Adrenal gland (tissue), 12 donors: ENCODE measurements around the gene FADS3. TPM values are rescaled to one million over a fixed set of nuclear protein-coding genes. Genes with fewer than 3 reads are reported as not detected.

Experiments
- DNase-seq, 7 donors: peaks; one replicate each; pipeline ENCODE4 v3.0.0-alpha.2; 2019 to 2020
- H3K27ac ChIP-seq, 5 donors: fragments of 200-600 bp; sonication (generic) in 4 of 5; 1 replicate in 3 of 5; 2 replicates in 2 of 5; pipeline versions ENCODE4 v1.5.1 to v1.8.0; 2016 to 2020; ENCODE audit warnings: mild to moderate bottlenecking in 1 of 5
- H3K27me3 ChIP-seq: fragments of 200-600 bp; 2 replicates; pipeline ENCODE4 v1.8.0; 2021
- H3K36me3 ChIP-seq, 2 donors: fragments of 200-600 bp; replicated peaks in 1 of 2; 1 replicate in 1 of 2; 2 replicates in 1 of 2; pipeline versions ENCODE4 v1.5.1 to v1.8.0; 2018 to 2022
- H3K4me1 ChIP-seq, 2 donors: fragments of 200-600 bp; replicated peaks in 1 of 2; 1 replicate in 1 of 2; 2 replicates in 1 of 2; pipeline versions ENCODE4 v1.5.1 to v1.8.0; 2018 to 2021
- H3K4me3 ChIP-seq, 4 donors: fragments of 200-600 bp; sonication (generic) in 3 of 4; one replicate each; pipeline ENCODE4 v1.5.1; 2016 to 2018
- H3K9me3 ChIP-seq, 3 donors: fragments of 200-600 bp; sonication (generic) in 1 of 3; replicated peaks in 1 of 3; 1 replicate in 2 of 3; 2 replicates in 1 of 3; pipeline versions ENCODE4 v1.5.1 to v1.8.0; 2016 to 2021
- CTCF ChIP-seq, 6 experiments: fragments of 450-650 bp in 4 of 6; fragments of 200-600 bp in 2 of 6; sonication (generic) in 1 of 6; IDR thresholded peaks; 1 replicate in 5 of 6; 2 replicates in 1 of 6; pipeline versions ENCODE4 v1.5.1 to v1.8.0; 2016 to 2021; ENCODE audit warnings: antibody characterized with exemption in 6 of 6, mild to moderate bottlenecking in 2 of 6, moderate library complexity in 1 of 6
- POLR2A ChIP-seq, 2 donors: fragments of 450-650 bp; IDR thresholded peaks; one replicate each; pipeline ENCODE4 v1.6.1; 2017; ENCODE audit warnings: antibody characterized with exemption in 2 of 2, mild to moderate bottlenecking in 2 of 2, moderate library complexity in 1 of 2
- WGBS, 4 donors: extraction: QIAGEN DNeasy Blood & Tissue Kit in 2 of 4; methylation state at CpG; one replicate each; pipeline versions ENCODE4 v1.1.5 to v1.1.7; 2013 to 2017; 5-methylcytosine and 5-hydroxymethylcytosine counted together
- intact Hi-C, 2 donors: fragments of 100-400 bp; cut with DNase I; formaldehyde crosslinking; loops; one replicate each; pipeline versions ENCODE4 v1.14.1 to v1.15.0; 2022 to 2023
- polyA plus RNA-seq, 3 donors: library from polyadenylated mRNA; stranded (reverse); fragments of 200-250 nt in 2 of 3; fragments of 350-450 nt in 1 of 3; fragmentation: Illumina TruSeq in 1 of 3; extraction: RNeasy Lipid Tissue Mini Kit (QIAGEN cat#74804) in 1 of 3; gene quantifications; one replicate each; pipeline ENCODE4 v1.2.3, GENCODE V29; 2013 to 2014
- total RNA-seq, 9 donors: library from RNA; depleted of rRNA in 4 of 9; stranded (reverse); fragments of >200 nt in 4 of 9; fragments of 120-200 nt in 1 of 9; fragmentation: NEBNext Ultra II Directional in 1 of 9; extraction: Animal tissue kit (Norgen Biotek cat#: 25700) in 1 of 9; gene quantifications; one replicate each; pipeline versions ENCODE4 v1.1.0 to v1.2.4, GENCODE V29; 2013 to 2023
- donor health status: healthy with polysubstance abuse.
- donor health status: Bipolar disorder and iron deficiency.
- donor health status: DM: yes; HTN: yes; CAD: no.
- donor health status: DM: no; HTN: no; CAD: no.
- donor health status: DM: no; HTN: no; CAD: no.
- donor health status: DM: yes; HTN: yes; CAD: no.

The FADS3 gene
- total and polyA plus RNA-seq, 12 donors = 22.2 to 175 (median 105) TPM

GRCh38 chr11:61914471-61915171 lies 23.3 kb upstream of the FADS3 start:
- DNase-seq = peak in 2 of 7 donors; percentile 6 to 17
- H3K4me1 ChIP-seq = peaks cover 0 to 36% of the 10 kb centered on the region in 2 donors
- TF ChIP-seq CTCF (IDR thresholded peaks at IDR 0.05) (no peak), POLR2A (IDR thresholded peaks at IDR 0.05) (no peak)
- H3K27me3 ChIP-seq = no peaks in the 10 kb centered on the region
- no peaks in the 10 kb centered on the region for H3K9me3 ChIP-seq
- 91 to 95% (median 92%) methylated on average over 7 of the region's 7 CpGs for WGBS, 4 donors
- H3K4me3 ChIP-seq = no peak overlapping the region
- no peaks in the 10 kb centered on the region for H3K36me3 ChIP-seq
- peak overlapping the region in 1 of 5 donors; percentile 29 for H3K27ac ChIP-seq
- intact Hi-C loops = no loop called here

GRCh38 chr11:61913699-61914395 lies 22.5 kb upstream of the FADS3 start:
- H3K36me3 ChIP-seq = no peaks in the 10 kb centered on the region
- TF ChIP-seq POLR2A (IDR thresholded peaks at IDR 0.05) (no peak), CTCF (IDR thresholded peaks at IDR 0.05) (no peak)
- H3K4me3 ChIP-seq = no peak overlapping the region
- intact Hi-C loops = no loop called here
- WGBS, 4 donors = 84 to 85% (median 85%) methylated on average over 5 to 8 of the region's 8 CpGs
- no peak overlapping the region for H3K27ac ChIP-seq
- no peaks in the 10 kb centered on the region for H3K9me3 ChIP-seq
- DNase-seq = peak in 4 of 7 donors; percentile 0 to 34 (median 8)
- H3K27me3 ChIP-seq = no peaks in the 10 kb centered on the region
- peaks cover 0 to 41% of the 10 kb centered on the region in 2 donors for H3K4me1 ChIP-seq

GRCh38 chr11:61912991-61913698 lies 21.8 kb upstream of the FADS3 start:
- H3K9me3 ChIP-seq = no peaks in the 10 kb centered on the region
- WGBS, 4 donors = 77 to 87% (median 84%) methylated on average over 14 to 18 of the region's 18 CpGs
- peaks cover 0 to 44% of the 10 kb centered on the region in 2 donors for H3K4me1 ChIP-seq
- no peaks in the 10 kb centered on the region for H3K36me3 ChIP-seq
- intact Hi-C loops = no loop called here
- H3K27me3 ChIP-seq = no peaks in the 10 kb centered on the region
- no peak overlapping the region for H3K4me3 ChIP-seq
- DNase-seq = peak in 6 of 7 donors; percentile 1 to 42 (median 12)
- H3K27ac ChIP-seq = peak overlapping the region in 1 of 5 donors; percentile 29
- TF ChIP-seq CTCF (IDR thresholded peaks at IDR 0.05) = no peak
- no peak for TF ChIP-seq POLR2A (IDR thresholded peaks at IDR 0.05)

- TF ChIP-seq POLR2A (IDR thresholded peaks at IDR 0.05) = no peak
- peak in 1 of 6 experiments; percentile 6 for TF ChIP-seq CTCF (IDR thresholded peaks at IDR 0.05)
- peak overlapping the region in 2 of 5 donors; percentile 34 to 48 for H3K27ac ChIP-seq
- intact Hi-C loops = no loop called here
- H3K4me3 ChIP-seq = no peak overlapping the region
- DNase-seq = peak in 5 of 7 donors; percentile 37 to 64 (median 49)
- peaks cover 0 to 40% of the 10 kb centered on the region in 2 donors for H3K4me1 ChIP-seq
- H3K9me3 ChIP-seq = no peaks in the 10 kb centered on the region
- H3K36me3 ChIP-seq = peaks cover 0 to 2% of the 10 kb centered on the region in 2 donors
- H3K27me3 ChIP-seq = no peaks in the 10 kb centered on the region
- 79 to 89% (median 83%) methylated on average over 6 of the region's 6 CpGs for WGBS, 4 donors
Measured at GRCh38 chr11:61912530-61912898, 21.2 kb upstream of the FADS3 start.
